Lower lobe of right lung (tissue), 2 donors: ENCODE measurements around the gene ITGAL. TPM values are rescaled to one million over a fixed set of nuclear protein-coding genes. Genes with fewer than 3 reads are reported as not detected.
A peak's percentile ranks its signal among the peaks of the same experiment; 100 is the strongest.

Experiments used
- ATAC-seq, 2 donors: fragments of 200-7000 bp; cut with Tn5 transposase; one replicate each; pipeline ENCODE4 v1.9.1; 2020 to 2022; ENCODE audit warnings: mild to moderate bottlenecking in 2 of 2, moderate library complexity in 2 of 2
- DNase-seq: peaks from one replicate; pipeline ENCODE4 v3.0.0-alpha.2; 2020
- H3K27ac ChIP-seq: fragments of 200-600 bp; one replicate; pipeline ENCODE4 v1.8.0; 2022
- H3K27me3 ChIP-seq: fragments of 200-600 bp; one replicate; pipeline ENCODE4 v1.8.0; 2022; ENCODE audit warnings: low read depth
- H3K36me3 ChIP-seq: fragments of 200-600 bp; one replicate; pipeline ENCODE4 v1.8.0; 2022; ENCODE audit warnings: mild to moderate bottlenecking
- H3K4me1 ChIP-seq: fragments of 200-600 bp; one replicate; pipeline ENCODE4 v1.8.0; 2022
- H3K4me3 ChIP-seq: fragments of 200-600 bp; one replicate; pipeline ENCODE4 v1.8.0; 2022; ENCODE audit warnings: mild to moderate bottlenecking
- H3K9me3 ChIP-seq: fragments of 200-600 bp; one replicate; pipeline ENCODE4 v1.8.0; 2022
- CTCF ChIP-seq: fragments of 200-600 bp; IDR thresholded peaks from one replicate; pipeline ENCODE4 v1.8.0; 2022; ENCODE audit warnings: antibody characterized with exemption, mild to moderate bottlenecking
- intact Hi-C: fragments of 100-400 bp; cut with DNase I; formaldehyde crosslinking; loops from one replicate; pipeline ENCODE4 v1.11.0; 2022
- total RNA-seq: library from RNA; stranded (reverse); fragmentation: NEBNext Ultra II Directional; extraction: Animal tissue kit (Norgen Biotek cat#: 25700); gene quantifications from one replicate; pipeline ENCODE4 v1.2.1, GENCODE V29; 2021
- donor health status: DM: no; HTN: yes; CAD: no; lungs with severe emphysema.

The ITGAL gene
- total RNA-seq, 1 donor from 2014 or later, result 127 TPM

GRCh38 chr16:30434852-30435251 lies 37.7 kb upstream of the ITGAL start:
- H3K4me1 ChIP-seq, result peaks cover 6% of the 10 kb centered on the region
- no peak for DNase-seq
- H3K36me3 ChIP-seq, result no peaks in the 10 kb centered on the region
- no peaks in the 10 kb centered on the region for H3K9me3 ChIP-seq
- H3K27ac ChIP-seq, result no peak overlapping the region
- no peak for TF ChIP-seq CTCF
- ATAC-seq, result no peak
- H3K27me3 ChIP-seq, result no peaks in the 10 kb centered on the region
- no peak overlapping the region for H3K4me3 ChIP-seq
- intact Hi-C loops, result no loop called here

- ATAC-seq, result peak; percentile 71 to 84
These were observed 35.0 kb upstream of the ITGAL start for GRCh38 chr16:30437511-30438046.

GRCh38 chr16:30438835-30439234 lies 33.7 kb upstream of the ITGAL start:
- ATAC-seq, result no peak
- Histone ChIP-seq H3K4me3 (no peak overlapping the region), H3K27me3 (no peaks in the 10 kb centered on the region), H3K4me1 (peaks cover 11% of the 10 kb centered on the region), H3K27ac (no peak overlapping the region), H3K36me3 (peaks cover 12% of the 10 kb centered on the region), H3K9me3 (no peaks in the 10 kb centered on the region)
- TF ChIP-seq CTCF, result no peak
- intact Hi-C loops, result no loop called here
- DNase-seq, result no peak

More at GRCh38 chr16:30437511-30438046, 35.0 kb upstream of the ITGAL start:
- H3K27ac ChIP-seq, result no peak overlapping the region
- TF ChIP-seq CTCF, result no peak
- H3K27me3 ChIP-seq, result no peaks in the 10 kb centered on the region
- no peaks in the 10 kb centered on the region for H3K4me1 ChIP-seq
- H3K9me3 ChIP-seq, result no peaks in the 10 kb centered on the region
- DNase-seq, result no peak
- H3K36me3 ChIP-seq, result no peaks in the 10 kb centered on the region
- H3K4me3 ChIP-seq, result no peak overlapping the region
- intact Hi-C loops, result no loop called here

GRCh38 chr16:30439720-30440348 lies 32.7 kb upstream of the ITGAL start:
- intact Hi-C loops, result no loop called here
- H3K27me3 ChIP-seq, result no peaks in the 10 kb centered on the region
- peaks cover 17% of the 10 kb centered on the region for H3K36me3 ChIP-seq
- H3K4me1 ChIP-seq, result peaks cover 21% of the 10 kb centered on the region
- no peak for TF ChIP-seq CTCF
- H3K9me3 ChIP-seq, result no peaks in the 10 kb centered on the region
- ATAC-seq, result no peak
- DNase-seq, result no peak
- no peak overlapping the region for H3K27ac ChIP-seq
- no peak overlapping the region for H3K4me3 ChIP-seq

GRCh38 chr16:30443631-30444030 lies 28.9 kb upstream of the ITGAL start:
- no peaks in the 10 kb centered on the region for H3K9me3 ChIP-seq
- H3K4me1 ChIP-seq, result peaks cover 30% of the 10 kb centered on the region
- H3K27me3 ChIP-seq, result no peaks in the 10 kb centered on the region
- no peak for ATAC-seq
- H3K4me3 ChIP-seq, result peak overlapping the region; percentile 85
- H3K27ac ChIP-seq, result no peak overlapping the region
- no peak for TF ChIP-seq CTCF
- intact Hi-C loops, result no loop called here
- peaks cover 17% of the 10 kb centered on the region for H3K36me3 ChIP-seq
- DNase-seq, result no peak
